ENCODE data around the gene CAMK4.

CAMK4 gene

DNA sequence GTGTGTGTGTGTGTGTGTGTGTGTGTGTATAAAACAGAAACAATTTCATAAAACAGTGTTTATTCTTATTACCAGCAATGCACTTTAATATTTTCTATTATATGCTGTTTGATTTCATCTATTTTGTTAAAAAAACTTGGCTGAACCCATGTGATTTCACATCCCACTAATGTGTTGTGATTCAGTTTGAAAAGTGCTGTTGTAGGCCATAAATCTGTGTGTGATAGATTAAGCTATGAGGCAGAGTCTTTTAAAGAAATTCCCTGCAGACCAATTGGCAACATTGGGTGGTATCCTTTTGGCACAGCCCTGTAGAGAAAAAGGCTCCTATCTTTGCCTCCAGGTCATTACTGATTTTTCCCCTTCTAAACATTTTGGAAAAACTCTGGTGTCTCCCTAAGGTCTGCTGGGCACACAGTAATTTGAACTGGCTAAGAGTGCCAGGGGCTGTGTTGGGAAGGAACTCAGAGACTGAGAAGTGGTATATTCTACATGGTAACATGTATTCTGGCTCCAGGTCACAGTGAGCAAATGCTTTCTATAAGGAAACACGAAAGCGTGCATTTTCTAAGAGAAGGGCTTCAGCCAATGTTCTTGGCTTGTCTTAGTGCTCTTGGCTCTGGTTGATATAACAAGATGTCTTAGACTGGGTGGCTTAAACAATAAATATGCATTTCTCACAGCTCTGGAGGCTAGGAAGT is 4.5 kb downstream of the CAMK4 start:
- DNase-seq = no peak
- in situ Hi-C loops (cut with MboI; ENCODE audit: low pct_unique_long_range_greater_than_20kb, low sequenced_read_pairs) = no loop called here

DNA sequence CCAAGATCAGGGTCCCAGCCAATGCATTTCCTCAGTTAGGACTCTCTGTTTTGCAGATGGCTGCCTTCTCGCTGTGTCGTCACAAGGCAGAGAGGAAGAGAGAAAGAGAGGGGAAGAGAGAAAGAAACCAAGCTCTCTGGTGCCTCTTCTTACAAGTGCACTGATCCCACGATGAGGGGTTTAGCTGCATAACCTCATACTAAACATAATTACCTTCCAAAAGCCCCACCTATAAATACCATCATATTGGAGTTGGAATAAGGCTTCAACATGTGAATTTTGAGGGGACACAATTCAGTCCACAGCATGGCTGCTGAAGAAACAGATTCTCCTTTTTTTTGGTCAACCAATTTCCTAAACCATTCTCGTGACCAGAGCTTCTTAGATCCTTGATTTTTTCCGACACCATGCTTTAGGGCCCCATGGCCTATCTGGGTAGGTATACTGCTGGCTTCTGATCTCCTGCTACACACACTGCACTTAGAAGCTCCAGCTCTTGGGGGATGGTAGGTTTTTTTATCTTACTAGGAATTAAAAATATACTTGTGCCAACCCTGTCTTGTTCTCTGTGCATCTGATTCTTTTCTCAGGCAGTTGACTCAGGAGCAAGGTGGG is 5.1 kb downstream of the CAMK4 start:
- DNase-seq = no peak
- in situ Hi-C loops (cut with MboI; ENCODE audit: low pct_unique_long_range_greater_than_20kb, low sequenced_read_pairs) = no loop called here

DNA sequence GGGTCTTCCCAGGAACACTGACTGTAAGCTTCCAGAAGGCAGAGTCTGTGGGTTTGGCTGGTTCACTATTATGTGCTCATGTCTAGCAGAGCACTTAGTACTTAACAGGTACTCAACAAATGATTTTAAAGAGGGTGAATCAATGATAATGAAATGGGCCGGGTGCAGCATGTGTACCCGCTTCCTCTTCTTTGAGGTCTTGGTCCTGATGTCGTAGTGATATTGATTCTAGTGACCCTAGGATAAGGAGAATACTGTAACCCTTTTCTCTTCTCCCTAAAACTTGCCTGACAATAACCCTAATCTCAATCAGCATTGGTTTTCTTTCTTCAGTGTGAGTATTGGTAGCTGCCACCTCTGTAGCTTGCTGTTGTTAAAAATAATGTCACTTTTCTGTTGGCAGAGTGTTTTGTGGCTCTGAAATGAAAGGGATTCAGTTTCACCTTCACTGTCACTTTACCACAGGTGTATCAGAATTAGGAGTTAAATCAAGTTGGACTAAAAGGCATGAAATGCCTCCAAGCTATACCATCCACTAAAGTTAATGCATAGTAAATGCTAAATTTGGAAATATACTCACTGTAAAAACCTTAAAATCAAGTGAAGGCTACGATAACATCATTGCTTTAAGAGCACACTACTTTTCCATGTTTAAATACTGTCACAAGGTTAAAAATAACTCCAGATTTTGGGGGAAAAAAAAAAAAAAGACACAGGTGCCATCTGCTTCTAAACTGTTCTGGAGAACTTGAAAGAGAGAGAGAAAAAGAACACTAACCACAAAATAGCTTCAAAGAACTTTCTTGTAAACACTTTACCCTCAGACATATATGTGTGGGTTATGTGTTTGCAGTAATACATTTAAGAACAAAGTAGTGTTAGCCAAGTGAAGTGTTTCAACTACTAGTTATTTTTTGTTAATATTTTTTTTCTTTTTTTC is 6.0 kb downstream of the CAMK4 start:
- DNase-seq = no peak
- in situ Hi-C loops (cut with MboI; ENCODE audit: low pct_unique_long_range_greater_than_20kb, low sequenced_read_pairs) = no loop called here

DNA sequence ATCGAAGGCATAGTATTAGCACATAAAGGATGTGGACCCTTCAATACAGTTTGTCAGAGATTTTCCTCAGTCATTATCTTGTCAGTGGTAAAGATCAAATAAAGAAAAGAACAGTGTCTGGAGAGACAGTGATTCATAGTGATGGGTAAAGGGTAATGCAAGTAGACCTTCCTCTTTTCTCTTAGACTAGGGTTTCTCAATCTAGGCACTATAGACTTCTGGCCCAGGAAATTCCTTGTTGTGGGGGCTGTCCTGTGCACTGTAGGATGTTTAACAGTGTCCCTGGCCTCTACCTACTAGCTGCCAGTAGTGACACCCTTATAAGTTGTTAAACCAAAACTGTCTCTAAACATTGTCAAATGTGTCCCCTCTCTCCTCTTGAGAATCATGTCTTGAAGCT is 6.9 kb downstream of the CAMK4 start:
- DNase-seq = no peak
- in situ Hi-C loops (cut with MboI; ENCODE audit: low pct_unique_long_range_greater_than_20kb, low sequenced_read_pairs) = no loop called here

DNA sequence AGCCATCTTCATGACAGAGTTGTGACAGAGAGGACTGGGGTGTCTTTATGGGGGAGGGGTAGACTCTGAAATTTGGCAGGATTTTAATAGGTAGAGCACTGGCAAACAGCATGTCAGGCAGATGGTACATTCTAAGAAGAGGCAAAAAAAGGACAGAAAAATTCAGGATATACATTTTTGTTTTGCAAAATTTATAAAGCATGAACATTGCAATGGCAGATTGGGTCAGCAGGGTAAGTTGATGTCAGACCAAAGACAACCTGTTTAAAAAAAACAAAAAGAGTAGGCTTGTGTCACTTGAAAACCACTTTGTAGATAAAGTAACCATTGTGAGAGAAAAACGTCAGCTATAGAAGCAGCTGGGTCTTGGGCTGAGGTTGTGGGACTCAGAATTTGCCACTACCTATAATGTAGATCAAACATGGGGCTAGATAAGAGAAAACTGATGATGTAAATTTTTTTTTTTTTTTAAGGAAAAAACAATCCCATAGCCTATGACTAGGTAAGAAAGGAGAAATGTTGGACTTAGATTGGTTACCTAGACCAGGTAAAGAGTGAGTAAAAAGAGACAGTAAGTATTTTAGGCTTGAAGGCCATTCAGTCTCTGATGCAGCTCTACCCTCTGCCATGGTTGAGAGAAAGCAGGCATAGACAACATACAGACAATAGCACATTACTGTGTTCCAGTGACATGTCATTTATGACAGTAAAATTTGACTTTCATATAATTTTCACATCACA is 8.3 kb downstream of the CAMK4 start:
- DNase-seq = no peak
- in situ Hi-C loops (cut with MboI; ENCODE audit: low pct_unique_long_range_greater_than_20kb, low sequenced_read_pairs) = no loop called here

DNA sequence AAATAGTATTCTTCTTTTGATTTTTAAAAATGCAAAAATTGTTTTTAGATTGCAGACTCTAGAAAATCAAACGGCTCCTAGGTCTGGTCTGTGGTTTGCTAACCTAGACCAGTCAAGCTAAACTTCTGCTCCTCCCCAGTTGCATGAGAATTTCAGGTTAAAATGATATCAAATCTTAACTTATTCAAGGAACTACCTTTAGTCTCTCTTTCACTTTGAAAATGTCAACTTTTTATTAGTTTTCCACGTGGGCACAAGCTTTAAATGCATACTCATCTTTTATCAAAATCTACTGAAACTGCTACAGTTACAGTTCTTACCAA is 8.8 kb downstream of the CAMK4 start:
- in situ Hi-C loops (cut with MboI; ENCODE audit: low pct_unique_long_range_greater_than_20kb, low sequenced_read_pairs) = no loop called here
- DNase-seq = no peak

DNA sequence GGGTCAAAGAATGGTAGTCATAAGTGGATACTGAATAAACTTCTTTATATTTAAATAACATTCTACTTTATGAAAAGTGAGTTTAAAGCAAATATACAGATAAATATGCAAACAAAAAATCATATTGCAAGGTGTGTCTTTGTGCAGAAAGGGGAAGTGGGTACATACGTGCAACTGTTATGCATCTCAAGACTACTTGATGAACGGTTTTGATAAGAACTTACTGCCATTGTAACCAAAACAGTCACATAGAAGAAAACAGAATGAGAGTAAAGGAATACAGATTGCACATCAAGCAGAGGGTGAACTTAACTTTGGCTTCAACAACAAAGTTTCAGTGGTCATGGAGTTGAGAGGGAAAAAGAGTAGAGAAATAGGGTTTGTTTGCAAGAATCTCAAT is 9.9 kb downstream of the CAMK4 start:
- DNase-seq = no peak
- in situ Hi-C loops (cut with MboI; ENCODE audit: low pct_unique_long_range_greater_than_20kb, low sequenced_read_pairs) = no loop called here

DNA sequence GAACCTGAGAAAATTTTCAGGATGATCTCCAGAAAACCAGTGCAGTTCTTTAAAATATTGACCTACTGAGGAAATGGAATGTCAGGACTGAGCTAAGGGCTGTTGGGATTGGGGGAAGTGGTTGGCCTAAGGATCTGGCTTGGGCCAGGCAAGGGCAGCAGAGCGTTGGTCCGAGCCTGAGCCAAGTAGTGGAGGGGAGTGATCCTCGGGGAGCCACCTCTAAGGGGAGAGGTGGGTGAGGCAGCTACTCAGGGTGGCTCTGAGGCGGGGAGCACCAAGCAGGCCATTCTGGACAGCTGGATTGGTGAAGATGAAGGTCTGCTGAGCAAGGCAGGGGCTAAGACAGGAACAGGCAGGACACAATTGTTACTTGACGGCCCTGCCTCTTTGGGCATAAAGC is 11.5 kb downstream of the CAMK4 start:
- DNase-seq = no peak

DNA sequence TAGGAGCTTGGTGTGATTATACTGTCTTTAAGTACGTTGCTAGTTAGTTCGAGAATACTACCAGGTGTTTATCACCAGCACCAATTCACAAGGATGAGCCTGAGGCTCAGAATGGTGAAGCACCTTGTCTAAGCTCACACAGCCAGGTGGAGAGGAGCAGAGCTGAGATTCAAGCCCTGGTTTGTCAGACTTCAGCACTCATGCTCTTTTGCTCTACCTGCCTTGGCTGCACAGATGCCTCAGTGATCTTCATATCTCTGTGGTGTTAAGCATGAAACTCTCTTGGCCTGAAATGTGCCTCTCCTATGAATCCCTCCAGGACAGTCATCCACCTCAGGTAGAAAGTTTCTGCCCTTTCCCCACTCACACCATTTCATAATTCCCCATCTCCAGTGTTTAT is 12.2 kb downstream of the CAMK4 start:
- in situ Hi-C loops (cut with MboI; ENCODE audit: low pct_unique_long_range_greater_than_20kb, low sequenced_read_pairs) = no loop called here

More for the DNA sequence above, 11.5 kb downstream of the CAMK4 start:
- in situ Hi-C loops (cut with MboI; ENCODE audit: low pct_unique_long_range_greater_than_20kb, low sequenced_read_pairs) = no loop called here

DNA sequence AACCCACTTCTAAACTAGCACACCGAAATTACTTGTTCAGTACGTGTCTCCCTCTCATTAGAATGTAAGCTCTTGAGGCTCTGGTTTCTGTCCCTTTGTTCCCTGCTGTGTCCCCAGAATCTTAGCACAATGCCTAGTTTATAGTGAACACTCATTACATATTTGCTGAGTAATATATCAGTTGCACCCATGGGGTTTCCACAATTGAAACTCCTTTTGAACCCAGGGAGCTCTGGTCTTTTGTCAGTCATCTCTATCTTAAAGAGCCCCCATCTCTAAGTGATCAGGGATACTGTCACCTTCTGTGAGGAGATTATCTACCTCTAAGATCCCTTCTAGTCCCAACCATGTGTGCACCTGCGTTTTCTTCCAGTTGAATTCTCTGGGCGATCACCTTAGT is 12.8 kb downstream of the CAMK4 start:
- in situ Hi-C loops (cut with MboI; ENCODE audit: low pct_unique_long_range_greater_than_20kb, low sequenced_read_pairs) = no loop called here
- DNase-seq = no peak

More for the DNA sequence above, 12.2 kb downstream of the CAMK4 start:
- no peak for DNase-seq

DNA sequence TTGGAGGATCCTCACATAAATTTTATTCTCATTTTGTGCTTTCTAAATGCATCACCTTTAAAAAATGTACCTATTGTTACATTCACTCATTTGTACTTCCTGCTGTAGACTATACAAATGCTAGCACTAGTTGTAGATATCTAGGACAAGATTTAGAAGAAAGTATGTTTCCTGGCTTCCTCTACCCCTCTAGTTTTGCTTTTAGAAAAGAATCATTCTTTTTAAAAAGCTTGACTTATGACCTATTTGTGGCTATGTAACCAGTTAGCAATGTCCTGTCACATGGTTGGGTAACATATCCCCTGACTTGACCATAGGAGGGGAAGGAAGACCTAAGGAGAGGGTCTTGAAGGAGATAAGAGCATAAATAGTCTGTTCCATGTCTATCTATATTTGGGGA is 13.3 kb downstream of the CAMK4 start:
- no peak for DNase-seq
- in situ Hi-C loops (cut with MboI; ENCODE audit: low pct_unique_long_range_greater_than_20kb, low sequenced_read_pairs) = no loop called here

DNA sequence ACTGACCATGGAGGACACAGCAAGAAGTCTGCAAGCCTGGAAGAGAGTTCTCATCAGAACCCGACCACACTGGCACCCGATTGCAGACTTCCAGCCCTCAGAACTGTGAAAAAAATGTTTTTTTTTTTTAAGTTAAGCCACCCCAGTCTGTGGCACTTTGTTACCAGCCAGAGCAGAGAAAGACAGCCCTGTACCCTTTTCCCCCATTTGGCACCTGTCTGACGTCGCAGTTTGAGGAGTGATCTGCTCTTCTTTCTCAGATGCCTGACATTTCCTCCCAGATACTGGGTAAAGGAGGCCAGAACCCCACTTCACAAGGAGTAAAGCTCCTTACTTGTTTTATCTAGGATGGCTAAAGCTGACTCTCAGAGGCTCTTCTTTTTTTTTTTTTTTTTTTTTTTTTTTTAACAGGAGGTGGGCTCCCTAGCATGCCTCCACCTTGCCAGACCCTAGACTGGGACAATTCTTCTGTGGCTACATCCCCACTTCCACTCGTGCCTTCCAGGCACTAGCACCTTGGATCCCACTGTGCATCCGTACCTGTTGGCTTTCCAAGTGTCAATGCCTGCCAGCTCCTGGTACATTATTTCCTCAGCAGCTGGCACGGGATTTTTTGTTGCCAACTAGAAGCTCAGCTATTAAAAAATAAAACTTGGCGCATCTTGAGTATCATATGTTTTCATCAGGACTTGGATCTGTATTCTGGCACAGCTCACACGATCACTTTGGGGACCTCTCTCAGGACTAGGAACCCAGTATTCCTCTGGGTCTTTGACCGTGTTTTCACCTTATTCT is 14.4 kb downstream of the CAMK4 start:
- in situ Hi-C loops (cut with MboI; ENCODE audit: low pct_unique_long_range_greater_than_20kb, low sequenced_read_pairs) = no loop called here
- no peak for DNase-seq

DNA sequence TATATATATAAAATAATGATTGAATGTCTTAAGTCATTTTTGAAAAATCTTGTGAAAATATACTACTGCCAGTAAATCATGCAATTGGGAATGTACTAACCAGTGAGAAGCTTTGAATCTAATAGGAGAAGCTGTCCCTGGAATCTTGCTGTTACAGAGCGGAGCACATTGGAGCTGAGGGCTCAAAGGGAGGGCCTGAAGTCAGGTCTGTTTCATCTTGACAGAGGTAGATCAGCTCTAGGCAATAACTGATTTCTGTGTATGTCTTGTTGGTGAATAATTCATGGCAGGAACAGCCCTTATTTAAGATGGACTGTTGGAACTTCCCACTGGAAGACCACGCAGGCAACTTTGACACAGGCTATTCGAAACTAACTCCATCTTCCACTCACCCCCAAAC is 17.5 kb downstream of the CAMK4 start:
- in situ Hi-C loops (cut with MboI; ENCODE audit: low pct_unique_long_range_greater_than_20kb, low sequenced_read_pairs) = no loop called here
- DNase-seq = no peak

DNA sequence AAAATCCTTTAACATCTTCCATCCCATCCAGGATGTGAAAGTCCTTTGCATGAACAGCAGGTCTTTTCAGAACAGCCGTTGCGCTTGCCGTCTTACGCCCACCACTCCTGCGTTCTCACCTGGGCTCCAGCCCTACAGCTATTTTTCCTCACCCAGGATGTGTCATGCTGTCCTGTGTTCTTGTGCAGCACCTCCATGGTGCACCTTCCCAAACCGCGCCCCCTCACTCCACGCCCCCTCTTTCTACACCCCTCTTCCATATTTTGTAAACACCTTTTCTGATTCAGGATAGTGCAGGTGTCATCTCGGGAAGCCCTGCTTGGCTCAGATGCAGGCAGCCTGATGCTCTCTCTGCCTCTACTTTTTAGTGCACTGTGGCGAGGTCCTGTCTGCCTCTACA is 18.4 kb downstream of the CAMK4 start:
- in situ Hi-C loops (cut with MboI; ENCODE audit: low pct_unique_long_range_greater_than_20kb, low sequenced_read_pairs) = no loop called here
- no peak for DNase-seq

DNA sequence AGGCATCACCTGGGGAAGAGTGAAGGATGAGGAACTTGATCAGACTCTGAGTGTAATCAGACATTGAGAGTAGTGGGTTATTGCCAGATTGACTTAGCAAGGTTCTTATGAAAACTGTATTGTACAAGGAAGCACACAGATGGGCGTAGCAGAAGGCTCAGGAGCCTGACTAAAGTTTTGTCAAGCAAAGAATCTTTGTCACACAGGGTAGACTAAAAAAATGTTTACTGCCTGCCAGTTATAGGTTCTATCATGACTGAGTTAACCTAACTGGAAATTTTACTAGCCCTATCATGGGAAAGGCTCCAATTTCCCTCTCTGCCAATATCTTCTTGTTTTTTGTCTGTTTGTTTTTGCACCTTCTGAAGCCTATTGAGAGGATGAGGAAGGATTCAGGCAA is 19.1 kb downstream of the CAMK4 start:
- no peak for DNase-seq
- in situ Hi-C loops (cut with MboI; ENCODE audit: low pct_unique_long_range_greater_than_20kb, low sequenced_read_pairs) = no loop called here

DNA sequence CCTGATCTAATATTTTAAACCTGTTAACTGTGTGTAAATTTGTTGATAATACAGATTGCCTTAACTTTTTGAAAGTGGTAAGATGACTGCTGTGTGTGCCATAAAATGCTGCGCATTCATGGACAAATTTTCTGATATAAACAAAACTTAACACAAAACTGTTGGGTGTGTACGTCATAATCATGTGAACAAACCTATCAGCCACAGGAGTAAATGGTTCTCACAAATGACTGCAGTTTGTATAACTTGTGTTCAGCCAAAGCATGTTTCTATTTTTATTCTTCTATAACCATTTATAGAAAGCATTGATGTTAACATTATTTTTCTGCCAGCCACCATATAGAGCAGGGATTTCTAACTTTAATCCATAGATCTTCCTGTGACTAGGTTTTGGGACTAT is 21.5 kb downstream of the CAMK4 start:
- DNase-seq = no peak
- in situ Hi-C loops (cut with MboI; ENCODE audit: low pct_unique_long_range_greater_than_20kb, low sequenced_read_pairs) = no loop called here

DNA sequence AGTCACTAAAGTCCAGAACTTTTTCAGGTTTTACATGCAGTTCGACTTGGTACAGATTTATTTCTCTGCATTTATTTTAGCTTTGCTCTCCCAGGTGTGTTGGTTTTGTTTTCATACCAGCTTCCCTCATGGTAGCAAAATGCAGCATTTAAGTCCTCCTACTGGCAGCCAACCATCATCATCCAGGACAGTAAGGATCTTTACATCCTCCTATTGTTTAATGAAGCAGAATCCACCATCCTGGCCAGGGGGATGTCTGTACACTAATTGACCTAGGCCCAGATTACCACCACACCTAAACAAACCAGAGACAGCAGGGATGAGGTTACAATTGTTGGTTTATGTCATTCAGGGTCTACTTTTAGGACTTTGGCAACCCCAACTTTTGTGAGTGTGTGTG is 22.3 kb downstream of the CAMK4 start:
- in situ Hi-C loops (cut with MboI; ENCODE audit: low pct_unique_long_range_greater_than_20kb, low sequenced_read_pairs) = no loop called here

DNA sequence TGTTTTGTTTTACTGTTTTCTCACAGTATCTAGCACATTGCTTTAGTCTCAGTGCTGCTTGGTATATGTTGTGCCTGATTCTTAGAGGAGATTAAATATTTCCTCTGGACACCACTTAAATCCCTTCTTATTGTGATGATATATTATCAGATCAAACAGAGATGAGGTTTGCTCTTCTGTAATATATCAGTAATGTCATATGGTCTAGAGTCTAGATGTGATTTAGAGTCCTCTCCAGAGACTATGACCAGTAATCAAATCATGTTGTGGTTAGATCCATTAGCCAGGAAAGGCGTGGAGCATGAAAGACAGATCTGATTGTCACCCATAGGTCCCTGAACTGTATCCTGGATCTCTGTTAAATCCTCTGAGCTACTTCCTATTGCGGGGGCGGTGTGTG is 24.4 kb downstream of the CAMK4 start:
- no peak for DNase-seq
- in situ Hi-C loops (cut with MboI; ENCODE audit: low pct_unique_long_range_greater_than_20kb, low sequenced_read_pairs) = no loop called here

More for the DNA sequence above, 22.3 kb downstream of the CAMK4 start:
- DNase-seq = no peak

DNA sequence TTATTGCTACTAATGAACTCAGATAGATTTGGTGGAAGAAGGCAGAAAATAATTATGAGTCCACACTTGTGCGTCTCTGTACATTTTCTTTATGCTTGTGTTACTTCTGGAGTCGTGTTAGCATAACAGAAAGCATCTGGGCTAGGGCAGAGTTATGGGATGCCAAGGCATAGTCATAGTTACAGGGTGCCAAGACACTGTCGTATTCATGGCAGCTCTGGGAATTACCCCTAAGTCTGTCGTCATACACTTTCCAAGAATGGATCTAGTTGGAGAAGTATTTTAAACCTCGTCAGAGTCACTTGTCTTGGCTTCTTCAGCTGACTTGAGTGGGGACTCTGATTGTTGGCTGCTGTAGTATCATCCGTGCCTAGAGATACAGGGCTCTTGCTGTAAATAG is 27.7 kb downstream of the CAMK4 start:
- in situ Hi-C loops (cut with MboI; ENCODE audit: low pct_unique_long_range_greater_than_20kb, low sequenced_read_pairs) = no loop called here
- no peak for DNase-seq
